Right lobe of liver (tissue), 4 donors: Measurements from ENCODE around the gene PRDM2.

Source experiments
- CTCF ChIP-seq, 4 donors: fragments of 200-600 bp in 3 of 4; fragments of 450-650 bp in 1 of 4; IDR thresholded peaks; one replicate each; pipeline versions ENCODE4 v1.5.1 to v1.8.0; 2016 to 2022; ENCODE audit warnings: antibody characterized with exemption in 4 of 4, mild to moderate bottlenecking in 2 of 4
- POLR2A ChIP-seq: fragments of 450-650 bp; IDR thresholded peaks from one replicate; pipeline ENCODE4 v1.6.1; 2017; ENCODE audit warnings: antibody characterized with exemption, mild to moderate bottlenecking
- donor health status: DM: no; HTN: no; CAD: no.
- donor health status: DM: no; HTN: no; CAD: no.
- donor health status: DM: no; HTN: yes; CAD: no.

GRCh38 chr1:13761883-13762282 lies 61.9 kb downstream of the PRDM2 start:
- TF ChIP-seq CTCF (IDR thresholded peaks at IDR 0.05), result no peak
- TF ChIP-seq POLR2A, result no peak
